ENCODE results near the gene ADRA2A. TPM values are rescaled to one million over a fixed set of nuclear protein-coding genes. Genes with fewer than 3 reads are reported as not detected.

The ADRA2A gene
- total RNA-seq, 1 experiment from 2014 or later, result 1.7 TPM

GRCh38 chr10:111072232-111072631 lies 4.6 kb upstream of the ADRA2A start (continued):
- TF ChIP-seq ZMAT4 (CRISPR knock-in tag; IDR thresholded peaks at IDR 0.05) (no peak), AFF4 (CRISPR knock-in tag; IDR thresholded peaks at IDR 0.05; ENCODE audit: borderline replicate concordance) (no peak), ZNF396 (CRISPR knock-in tag; IDR thresholded peaks at IDR 0.05; ENCODE audit: borderline replicate concordance) (no peak), USF1 (CRISPR knock-in tag; IDR thresholded peaks at IDR 0.05) (no peak), FOXJ3 (CRISPR knock-in tag; IDR thresholded peaks at IDR 0.05; ENCODE audit: borderline replicate concordance) (no peak)

GRCh38 chr10:111075577-111076185 lies 1.1 kb upstream of the ADRA2A start:
- ChIA-PET CTCF (interaction anchor here (0.6 to 3.9 kb wide), 38 partner anchors 17 to 1191 kb away, joined by 3 to 43 read pairs (median 5); partner anchors contain the start of genes BBIP1 and SHOC2), POLR2A (interaction anchor here (0.7 kb wide), 1 partner anchor 339 kb away, joined by 4 read pairs; no protein-coding TSS in a partner anchor)
- H3K27ac Mint-ChIP-seq, result no peak overlapping the region

GRCh38 chr10:111076191-111076681 lies 593 bp upstream of the ADRA2A start:
- Mint-ChIP-seq H3K36me3 (no peaks in the 10 kb centered on the region), H3K27me3 (ENCODE audit: low read depth) (peaks cover 55% of the 10 kb centered on the region), H3K9me3 (no peaks in the 10 kb centered on the region), H3K27ac (no peak overlapping the region), H3K4me1 (peaks cover 10% of the 10 kb centered on the region), H3K4me3 (peak overlapping the region; percentile 72)
- ATAC-seq (peak; percentile 82), DNase-seq (ENCODE audit: low spot score) (peak; percentile 92)
- ChIA-PET CTCF (interaction anchor here (0.6 to 3.9 kb wide), 52 partner anchors 17 to 1190 kb away, joined by 3 to 43 read pairs (median 5); partner anchors contain the start of genes BBIP1 and SHOC2), POLR2A (interaction anchor here (0.6 to 0.7 kb wide), 2 partner anchors 158 to 922 kb away, joined by 4 to 7 read pairs; no protein-coding TSS in a partner anchor)
- TF ChIP-seq ZNF532 (CRISPR knock-in tag; IDR thresholded peaks at IDR 0.05; ENCODE audit: borderline replicate concordance) (no peak), SP1 (CRISPR knock-in tag; conservative IDR thresholded peaks at IDR 0.05) (0 out of 2 replicates have a peak, but pooled peaks have one; percentile 8), ZNF416 (CRISPR knock-in tag; IDR thresholded peaks at IDR 0.05) (no peak), ZBTB21 (CRISPR knock-in tag; IDR thresholded peaks at IDR 0.05; ENCODE audit: borderline replicate concordance) (0 out of 2 replicates have a peak, but pooled peaks have one; percentile 19), JAZF1 (CRISPR knock-in tag; IDR thresholded peaks at IDR 0.05) (no peak), NR2C2 (CRISPR knock-in tag; IDR thresholded peaks at IDR 0.05) (no peak), ETV6 (CRISPR knock-in tag; IDR thresholded peaks at IDR 0.05) (0 out of 2 replicates have a peak, but pooled peaks have one; percentile 25), ARID4B (CRISPR knock-in tag; IDR thresholded peaks at IDR 0.05; ENCODE audit: borderline replicate concordance) (0 out of 2 replicates have a peak, but pooled peaks have one; percentile 7), KAT7 (CRISPR knock-in tag; IDR thresholded peaks at IDR 0.05; ENCODE audit: borderline replicate concordance) (no peak), ZNF121 (CRISPR knock-in tag; IDR thresholded peaks at IDR 0.05) (no peak), ZNF317 (CRISPR knock-in tag; IDR thresholded peaks at IDR 0.05; ENCODE audit: borderline replicate concordance, low read depth) (no peak), SMAD3 (CRISPR knock-in tag; IDR thresholded peaks at IDR 0.05; ENCODE audit: borderline replicate concordance) (0 out of 2 replicates have a peak, but pooled peaks have one; percentile 31)

More at GRCh38 chr10:111075577-111076185, 1.1 kb upstream of the ADRA2A start:
- Mint-ChIP-seq H3K36me3 (no peaks in the 10 kb centered on the region), H3K4me3 (peak overlapping the region; percentile 72), H3K27me3 (ENCODE audit: low read depth) (peaks cover 52% of the 10 kb centered on the region), H3K9me3 (no peaks in the 10 kb centered on the region), H3K4me1 (peaks cover 10% of the 10 kb centered on the region)
- no peak for TF ChIP-seq RELA (CRISPR knock-in tag; IDR thresholded peaks at IDR 0.05; ENCODE audit: borderline replicate concordance)
- no peak for TF ChIP-seq KAT7 (CRISPR knock-in tag; IDR thresholded peaks at IDR 0.05; ENCODE audit: borderline replicate concordance)
- DNase-seq (ENCODE audit: low spot score) (no peak), ATAC-seq (peak; percentile 1; the same call in 1 of the 2 replicates)
